ENCODE results near the gene SLC1A2.

Gene SLC1A2

DNA sequence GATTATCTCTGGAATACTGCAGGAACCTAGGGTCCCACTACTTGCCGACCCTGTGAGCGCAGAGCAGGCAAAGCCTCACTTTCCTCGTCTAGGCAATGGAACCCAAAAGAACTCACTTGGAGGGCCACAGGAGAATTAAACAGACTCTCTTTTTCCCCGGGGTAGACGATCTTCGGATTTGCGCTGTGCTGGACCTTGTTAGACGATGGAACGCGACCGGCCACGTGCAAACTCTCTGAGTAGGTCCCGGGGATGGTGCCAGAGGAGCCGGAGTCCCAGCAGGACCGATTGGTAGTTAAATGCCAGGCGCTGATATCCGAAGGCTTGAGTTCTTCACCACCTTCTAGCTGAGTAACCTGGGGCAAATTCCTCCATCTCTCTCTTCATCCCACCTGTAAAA, 1.0 kb upstream of the SLC1A2 start:
- peaks cover 23% of the 10 kb centered on the region for H3K4me1 Mint-ChIP-seq
- peaks cover 92% of the 10 kb centered on the region for H3K27me3 Mint-ChIP-seq
- H3K4me3 Mint-ChIP-seq, result peak overlapping the region; percentile 56 to 76
- no peak overlapping the region for H3K27ac Mint-ChIP-seq
- DNase-seq (no peak), ATAC-seq (no peak)
- no peaks in the 10 kb centered on the region for H3K9me3 Mint-ChIP-seq

DNA sequence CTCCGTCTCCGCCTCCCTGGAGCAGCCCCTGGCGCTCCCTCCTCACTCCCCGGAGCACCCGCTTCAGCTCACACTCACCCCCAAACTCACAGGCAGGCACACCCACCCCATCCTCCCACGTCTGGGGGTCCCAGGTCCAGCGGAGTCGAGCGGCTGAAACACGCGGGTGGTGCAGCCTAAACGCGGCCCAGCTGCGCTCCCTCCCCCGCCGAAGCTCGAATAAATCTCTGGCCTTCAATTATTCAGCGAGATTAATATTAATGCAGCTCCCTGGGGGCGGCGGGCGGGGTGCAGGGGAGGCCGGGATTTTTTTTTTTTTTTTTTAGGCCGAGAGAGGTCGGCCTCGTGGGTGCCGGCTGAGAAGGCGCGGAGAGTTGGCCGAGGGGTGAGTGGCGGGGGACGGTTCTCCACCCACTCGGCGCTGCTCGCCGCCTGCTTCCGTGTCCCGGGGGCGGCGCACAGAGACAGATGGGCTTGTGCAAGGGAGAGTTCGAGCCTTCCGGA, 524 bp upstream of the SLC1A2 start:
- H3K27ac Mint-ChIP-seq, result no peak overlapping the region
- peaks cover 92% of the 10 kb centered on the region for H3K27me3 Mint-ChIP-seq
- H3K9me3 Mint-ChIP-seq, result no peaks in the 10 kb centered on the region
- H3K4me3 Mint-ChIP-seq, result peak overlapping the region; percentile 56 to 76
- H3K4me1 Mint-ChIP-seq, result peaks cover 23% of the 10 kb centered on the region
- ATAC-seq, result peak; percentile 36
- DNase-seq, result no peak

DNA sequence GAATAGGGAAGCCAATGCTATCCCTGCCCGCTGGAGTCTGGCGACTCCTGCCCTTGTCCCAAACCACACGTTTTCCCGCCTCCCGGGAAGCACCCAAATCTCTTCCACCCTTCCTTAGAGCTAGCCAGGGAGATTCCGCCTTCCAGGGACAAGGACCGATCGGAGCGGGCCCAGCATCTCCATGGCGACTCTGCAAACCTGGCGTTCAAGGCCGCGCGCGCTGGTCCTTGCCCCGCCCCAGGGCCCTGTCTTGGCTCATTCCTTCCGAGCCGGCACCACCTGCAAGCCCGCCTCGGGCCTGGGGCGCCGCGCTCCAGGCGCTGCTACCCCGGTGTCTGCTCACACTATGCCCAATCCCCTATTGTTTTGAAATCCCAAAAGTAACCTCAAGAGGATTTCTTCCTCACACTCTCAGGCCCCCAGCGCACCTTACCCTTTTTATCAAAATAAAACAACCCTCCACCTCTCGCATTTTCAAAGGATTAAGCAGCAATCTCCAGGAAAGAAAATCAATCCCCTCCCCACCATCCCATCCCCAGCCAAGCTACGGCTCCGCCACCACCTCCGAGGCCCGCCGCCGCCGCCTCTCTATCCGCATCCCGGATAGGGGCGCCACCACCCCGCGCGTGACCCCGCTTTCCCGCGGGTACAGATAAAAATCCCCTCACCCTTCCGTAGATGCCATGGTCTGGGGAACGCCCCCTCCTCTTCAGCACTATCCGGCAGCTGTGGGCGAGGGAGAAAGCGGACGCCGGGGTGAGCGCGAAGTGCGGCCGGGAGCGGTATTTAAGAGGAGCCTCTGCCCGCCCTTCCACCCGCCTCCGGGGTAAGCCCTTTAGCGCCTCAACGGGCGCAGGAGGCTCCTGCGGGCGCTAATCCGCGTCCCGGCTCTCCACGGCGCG, 825 bp downstream of the SLC1A2 start:
- Mint-ChIP-seq H3K4me3 (peak overlapping the region; percentile 71 to 76), H3K27me3 (peaks cover 99% of the 10 kb centered on the region), H3K4me1 (peaks cover 23% of the 10 kb centered on the region), H3K27ac (no peak overlapping the region), H3K9me3 (no peaks in the 10 kb centered on the region)
- DNase-seq (peak in 1 of 2 donors; percentile 26), ATAC-seq (peak; percentile 68)

DNA sequence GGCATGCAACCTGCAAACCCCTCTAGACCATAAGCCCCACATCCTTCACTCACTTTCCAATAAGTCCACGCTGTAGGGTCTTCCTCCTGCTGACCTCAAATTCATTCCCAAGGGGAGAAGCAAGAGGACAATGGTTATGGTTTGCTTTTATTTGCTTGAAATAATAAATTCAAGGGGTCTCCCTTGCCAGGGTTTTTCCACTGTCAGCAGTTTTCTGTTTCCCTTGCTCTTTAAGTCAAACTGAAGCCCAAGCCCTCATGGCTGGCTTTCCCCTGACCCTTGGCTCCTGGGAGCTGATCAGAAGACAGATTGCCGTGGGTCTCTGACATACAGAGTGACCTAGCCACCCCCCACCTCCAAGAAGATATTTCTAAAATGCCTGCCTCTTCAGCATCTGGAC, 3.9 kb downstream of the SLC1A2 start:
- peaks cover 90% of the 10 kb centered on the region for H3K27me3 Mint-ChIP-seq
- peaks cover 21% of the 10 kb centered on the region for H3K4me1 Mint-ChIP-seq
- ATAC-seq, result no peak
- DNase-seq, result no peak
- H3K4me3 Mint-ChIP-seq, result no peak overlapping the region
- H3K9me3 Mint-ChIP-seq, result no peaks in the 10 kb centered on the region
- H3K27ac Mint-ChIP-seq, result no peak overlapping the region

DNA sequence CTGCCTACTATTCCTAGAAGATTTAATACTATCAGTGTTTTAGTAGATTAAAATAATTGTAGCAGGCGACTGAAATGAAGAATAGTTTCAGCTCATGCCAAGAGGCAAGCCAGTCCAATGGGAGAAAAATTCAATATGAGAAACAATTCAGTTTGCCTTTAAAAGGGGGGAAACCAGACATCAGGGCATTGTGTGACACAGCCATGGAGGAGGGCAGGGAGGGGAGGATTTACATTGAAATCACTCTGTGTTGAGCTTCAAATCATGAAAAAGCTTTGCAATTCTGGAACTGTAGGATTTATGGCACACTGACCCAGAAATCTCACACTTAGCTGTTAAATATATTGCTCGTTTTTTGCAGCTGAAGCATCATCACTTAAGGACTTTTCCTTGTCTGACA, 4.6 kb downstream of the SLC1A2 start:
- Mint-ChIP-seq H3K27ac (no peak overlapping the region), H3K9me3 (no peaks in the 10 kb centered on the region), H3K4me1 (peaks cover 14% of the 10 kb centered on the region), H3K27me3 (peaks cover 85% of the 10 kb centered on the region), H3K4me3 (no peak overlapping the region)
- ATAC-seq (no peak), DNase-seq (no peak)

DNA sequence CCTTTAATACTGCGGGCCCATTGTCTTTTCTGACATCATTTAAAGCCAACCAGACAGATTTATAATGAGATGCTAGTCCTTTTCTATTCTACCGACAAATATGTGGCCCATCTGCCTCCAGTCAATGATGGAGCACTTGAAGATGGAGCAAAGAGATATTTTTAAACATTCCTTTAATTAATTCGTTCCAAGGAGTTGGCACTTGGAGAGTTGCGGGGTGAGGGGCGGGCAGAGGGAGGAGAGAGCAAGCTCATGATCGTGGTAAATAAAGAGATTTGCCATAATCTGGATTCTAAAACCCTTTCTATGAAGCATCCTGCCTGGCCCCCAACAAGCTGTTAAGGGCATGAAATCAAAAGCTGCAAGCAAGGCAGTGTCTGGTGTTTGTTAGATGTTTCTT, 5.0 kb downstream of the SLC1A2 start:
- peaks cover 11% of the 10 kb centered on the region for H3K4me1 Mint-ChIP-seq
- H3K9me3 Mint-ChIP-seq, result no peaks in the 10 kb centered on the region
- no peak for ATAC-seq
- H3K27ac Mint-ChIP-seq, result no peak overlapping the region
- H3K4me3 Mint-ChIP-seq, result no peak overlapping the region
- DNase-seq, result no peak
- H3K27me3 Mint-ChIP-seq, result peaks cover 81% of the 10 kb centered on the region

DNA sequence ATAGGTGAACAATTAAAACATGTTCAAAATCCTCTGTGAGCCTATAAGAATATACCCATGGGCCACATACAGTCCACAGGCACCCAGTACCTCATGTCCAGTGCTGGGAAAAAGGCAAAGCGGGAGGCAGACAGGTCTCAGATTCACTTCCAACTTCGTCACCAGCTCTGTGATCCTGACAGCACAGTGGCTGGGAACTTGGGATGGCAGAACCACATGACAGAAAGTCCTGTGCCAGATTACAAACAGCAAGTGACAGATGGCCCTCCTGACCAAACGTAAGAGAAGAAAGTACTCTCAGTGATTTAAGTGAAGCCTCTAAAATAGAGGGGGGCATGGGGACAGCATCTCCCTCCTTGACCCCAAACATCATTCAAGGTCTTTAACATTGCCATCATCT, 5.8 kb downstream of the SLC1A2 start:
- ATAC-seq, result no peak
- Mint-ChIP-seq H3K27me3 (peaks cover 74% of the 10 kb centered on the region), H3K9me3 (no peaks in the 10 kb centered on the region), H3K27ac (no peak overlapping the region), H3K4me3 (no peak overlapping the region), H3K4me1 (peaks cover 6% of the 10 kb centered on the region)
- no peak for DNase-seq

DNA sequence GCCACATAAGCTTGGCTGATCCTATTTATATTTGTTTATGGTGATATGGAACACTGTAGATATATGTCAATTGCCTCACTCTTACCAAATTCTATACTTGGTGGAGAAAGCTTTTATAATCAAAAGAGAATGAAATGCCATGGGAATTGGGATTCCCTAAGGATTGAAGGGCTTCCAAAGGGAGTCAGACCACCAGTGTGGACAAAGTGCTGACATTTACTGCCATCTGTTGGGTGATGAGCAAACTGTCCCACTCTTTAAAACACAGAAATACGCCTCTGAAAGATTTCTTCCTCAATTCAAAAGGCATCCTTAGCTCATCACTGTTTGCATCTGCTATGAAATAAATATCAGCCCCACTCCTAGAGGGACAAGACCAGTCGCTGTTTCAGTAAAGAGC, 7.1 kb downstream of the SLC1A2 start:
- no peak for ATAC-seq
- Mint-ChIP-seq H3K9me3 (no peaks in the 10 kb centered on the region), H3K27ac (no peak overlapping the region), H3K4me1 (no peaks in the 10 kb centered on the region), H3K4me3 (no peak overlapping the region), H3K27me3 (peaks cover 61% of the 10 kb centered on the region)
- no peak for DNase-seq

DNA sequence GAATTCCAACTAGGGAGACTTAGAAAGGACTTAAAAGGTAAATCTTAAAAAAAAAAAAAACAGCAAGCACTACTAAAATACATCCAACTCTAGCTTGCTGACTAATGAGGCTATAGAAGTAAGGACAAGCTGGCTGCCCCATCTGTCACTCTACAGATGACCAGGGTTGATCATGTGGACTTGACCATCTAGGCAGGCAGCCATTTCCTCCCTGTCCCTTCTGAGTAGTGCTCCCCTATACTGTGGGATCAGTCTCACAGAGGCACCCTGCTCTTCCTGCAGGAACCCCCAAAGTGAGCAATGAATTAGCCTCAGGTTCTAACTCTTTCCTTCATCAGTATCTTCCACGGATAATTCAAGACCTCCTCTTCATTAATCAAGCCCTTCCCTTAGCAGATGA, 12.3 kb downstream of the SLC1A2 start:
- ATAC-seq (no peak), DNase-seq (no peak)
- no peak overlapping the region for H3K4me3 Mint-ChIP-seq
- H3K27me3 Mint-ChIP-seq, result peaks cover 16% of the 10 kb centered on the region
- no peaks in the 10 kb centered on the region for H3K9me3 Mint-ChIP-seq
- H3K4me1 Mint-ChIP-seq, result no peaks in the 10 kb centered on the region
- H3K27ac Mint-ChIP-seq, result no peak overlapping the region

DNA sequence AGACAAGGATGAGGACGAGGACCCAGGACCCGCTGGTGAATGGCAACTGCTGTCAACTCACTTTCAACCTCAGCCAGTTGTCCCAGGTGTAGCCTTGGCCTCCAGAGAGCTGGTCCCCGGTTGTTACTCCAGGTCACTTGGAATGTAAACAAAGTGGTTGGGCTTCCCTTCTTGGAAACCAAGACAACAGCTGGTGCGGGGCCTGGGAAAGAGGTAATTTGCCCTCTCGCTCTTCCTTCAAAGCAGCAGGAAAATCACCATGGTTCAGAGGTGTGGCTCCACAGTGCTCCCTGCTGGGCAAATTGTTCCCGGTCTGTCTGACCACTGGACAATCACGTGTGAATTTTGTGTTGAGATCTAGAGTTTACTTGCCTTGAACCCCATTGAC, 15.0 kb downstream of the SLC1A2 start:
- no peak for DNase-seq
- ATAC-seq, result no peak
- peaks cover 3% of the 10 kb centered on the region for H3K27me3 Mint-ChIP-seq
- H3K4me3 Mint-ChIP-seq, result no peak overlapping the region
- H3K4me1 Mint-ChIP-seq, result no peaks in the 10 kb centered on the region
- H3K9me3 Mint-ChIP-seq, result no peaks in the 10 kb centered on the region
- no peak overlapping the region for H3K27ac Mint-ChIP-seq

DNA sequence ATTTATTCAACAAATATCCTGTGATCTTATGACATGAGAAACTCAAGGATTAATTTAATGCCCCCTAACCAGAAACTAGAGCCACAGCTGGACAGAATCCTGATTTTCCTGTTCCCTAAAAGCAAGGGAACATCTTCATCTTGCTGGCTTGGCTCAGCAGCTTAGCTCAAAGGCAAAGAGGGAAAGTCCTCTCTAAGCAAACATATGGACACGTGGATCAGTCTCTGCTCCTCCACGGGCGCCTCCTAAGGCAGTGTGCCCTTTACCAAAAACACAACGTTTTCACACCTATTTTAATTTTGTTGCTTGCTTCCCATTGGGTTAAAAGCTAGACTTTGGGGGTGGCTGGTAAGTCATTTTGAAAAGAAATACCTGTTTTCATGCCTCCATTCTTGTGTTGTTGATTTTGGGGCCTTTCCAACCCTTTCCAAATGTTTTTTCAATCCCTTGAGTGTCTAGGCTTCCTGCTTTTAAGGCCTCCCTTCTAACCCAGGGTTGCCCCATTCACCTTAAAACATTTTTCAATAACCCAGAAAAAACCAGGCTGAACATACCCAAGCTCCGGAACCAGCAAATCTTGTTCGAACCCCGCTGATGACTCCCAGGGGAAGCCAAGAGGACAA, 15.5 kb downstream of the SLC1A2 start:
- no peaks in the 10 kb centered on the region for H3K9me3 Mint-ChIP-seq
- H3K27ac Mint-ChIP-seq, result no peak overlapping the region
- peaks cover 8% of the 10 kb centered on the region for H3K27me3 Mint-ChIP-seq
- no peaks in the 10 kb centered on the region for H3K4me1 Mint-ChIP-seq
- ATAC-seq (no peak), DNase-seq (no peak)
- no peak overlapping the region for H3K4me3 Mint-ChIP-seq

DNA sequence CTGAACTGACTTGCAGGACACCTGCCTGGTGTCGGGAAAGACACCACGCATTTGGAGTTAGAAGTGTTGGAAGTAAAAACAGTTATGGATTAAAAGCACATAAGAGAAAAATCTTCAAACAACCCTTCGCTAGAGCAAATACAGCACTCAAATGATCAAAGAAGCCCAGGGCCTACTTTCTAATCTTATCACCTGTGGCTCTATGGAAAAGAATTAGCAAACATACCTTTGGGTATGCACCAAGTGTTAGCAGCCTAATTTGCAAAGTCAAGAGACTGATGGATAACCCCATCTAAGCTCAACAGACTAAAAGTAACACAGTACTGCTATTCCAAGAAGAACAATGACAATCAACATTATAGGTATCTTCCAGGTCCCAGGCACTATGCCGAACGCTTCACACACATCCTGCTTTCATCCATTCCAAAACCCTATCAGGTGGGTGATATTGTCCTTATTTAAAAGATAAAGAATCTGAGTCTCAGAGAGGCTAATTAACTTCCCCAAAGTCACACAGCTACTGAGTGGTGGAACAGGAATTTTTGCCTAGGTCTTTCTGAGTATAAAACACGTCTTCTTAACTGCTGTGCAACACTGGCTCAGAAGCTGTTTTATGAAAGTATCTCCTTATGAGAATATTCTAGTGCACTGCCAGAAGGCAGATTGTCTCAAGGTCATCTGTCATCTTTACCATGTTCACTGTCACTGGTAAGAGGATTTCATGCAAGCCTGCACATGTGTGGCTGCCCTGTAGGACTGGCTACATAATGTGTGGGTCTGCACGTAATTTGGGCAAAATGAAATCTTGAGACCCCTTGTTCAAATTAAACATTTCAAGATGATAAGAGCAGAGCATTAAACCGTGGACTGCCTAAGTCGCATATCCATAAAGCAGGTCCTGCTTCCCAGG, 16.4 kb downstream of the SLC1A2 start:
- peak overlapping the region in 1 of 2 donors; percentile 26 for H3K27ac Mint-ChIP-seq
- H3K4me1 Mint-ChIP-seq, result no peaks in the 10 kb centered on the region

DNA sequence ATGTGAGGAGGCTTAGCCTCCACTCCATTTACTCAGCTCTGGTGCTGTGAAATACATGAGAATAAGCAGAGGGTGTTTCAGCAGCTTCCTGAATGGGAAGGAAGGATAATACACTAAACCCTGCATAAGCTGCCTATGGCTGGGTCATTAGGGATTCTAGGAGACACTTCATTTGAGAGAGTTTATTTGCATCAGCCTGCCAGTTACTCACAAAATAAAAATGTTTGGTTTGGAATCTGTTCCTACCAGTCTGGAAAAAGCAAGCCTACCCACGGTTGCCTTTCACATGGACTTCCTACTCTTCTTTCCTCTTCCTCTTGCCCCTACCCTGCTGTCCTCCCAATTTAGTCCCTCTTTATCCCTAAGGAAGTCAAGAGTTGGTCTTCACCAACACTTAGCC, 20.5 kb downstream of the SLC1A2 start:
- H3K27me3 Mint-ChIP-seq, result peaks cover 27% of the 10 kb centered on the region
- DNase-seq, result no peak
- H3K4me3 Mint-ChIP-seq, result no peak overlapping the region
- H3K4me1 Mint-ChIP-seq, result no peaks in the 10 kb centered on the region
- no peak for ATAC-seq
- no peak overlapping the region for H3K27ac Mint-ChIP-seq
- H3K9me3 Mint-ChIP-seq, result no peaks in the 10 kb centered on the region

More for the DNA sequence above, 16.4 kb downstream of the SLC1A2 start:
- no peak for DNase-seq
- ATAC-seq, result no peak
- peaks cover 12% of the 10 kb centered on the region for H3K27me3 Mint-ChIP-seq
- no peak overlapping the region for H3K4me3 Mint-ChIP-seq
- no peaks in the 10 kb centered on the region for H3K9me3 Mint-ChIP-seq

DNA sequence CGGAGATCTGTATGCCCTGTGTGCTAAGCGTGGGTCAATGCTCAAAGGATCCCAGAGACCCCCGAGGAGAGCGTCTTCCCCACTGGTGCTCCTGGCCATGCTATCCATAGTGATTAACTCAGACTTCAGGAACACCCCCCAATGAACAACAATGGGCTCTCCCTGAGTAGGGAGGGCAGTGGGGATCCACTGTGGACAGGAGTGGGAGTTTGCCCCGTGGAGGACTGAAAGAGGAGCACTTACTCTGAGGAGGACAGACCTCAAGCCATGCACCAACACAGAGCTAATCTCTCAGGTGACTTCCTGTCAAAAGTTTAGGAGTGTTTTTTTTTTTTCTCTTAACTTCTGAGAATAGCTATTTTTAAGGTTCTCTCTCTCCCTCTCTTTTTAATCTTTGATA, 24.4 kb downstream of the SLC1A2 start:
- peaks cover 39% of the 10 kb centered on the region for H3K27me3 Mint-ChIP-seq
- ATAC-seq (no peak), DNase-seq (no peak)
- peak overlapping the region in 1 of 2 donors; percentile 71 for H3K27ac Mint-ChIP-seq
- H3K4me1 Mint-ChIP-seq, result peaks cover 27% of the 10 kb centered on the region
- no peaks in the 10 kb centered on the region for H3K9me3 Mint-ChIP-seq
- no peak overlapping the region for H3K4me3 Mint-ChIP-seq

DNA sequence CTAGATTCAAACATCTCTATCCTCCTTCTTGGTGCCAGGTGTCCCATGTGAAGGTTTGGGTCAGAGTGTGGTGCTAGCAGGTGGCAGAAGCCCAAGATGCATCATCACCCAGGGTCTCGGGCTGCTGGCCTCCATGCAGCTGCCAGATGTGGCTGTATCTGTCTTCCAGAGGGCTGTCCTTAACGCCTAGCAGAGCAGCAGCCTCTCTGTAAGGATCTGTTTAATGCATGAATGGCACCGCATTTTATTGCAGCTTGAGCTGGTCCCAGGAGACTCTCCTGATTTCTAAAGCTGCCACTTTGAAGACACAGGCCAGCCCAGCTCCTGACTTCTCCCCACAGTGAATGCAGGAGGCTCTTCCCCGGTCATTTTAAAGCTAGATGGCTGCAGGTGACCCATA, 26.3 kb downstream of the SLC1A2 start:
- peaks cover 28% of the 10 kb centered on the region for H3K4me1 Mint-ChIP-seq
- no peak overlapping the region for H3K4me3 Mint-ChIP-seq
- no peak overlapping the region for H3K27ac Mint-ChIP-seq
- ATAC-seq (no peak), DNase-seq (no peak)
- peaks cover 27% of the 10 kb centered on the region for H3K27me3 Mint-ChIP-seq
- H3K9me3 Mint-ChIP-seq, result no peaks in the 10 kb centered on the region

Data from stimulated activated naive CD8-positive, alpha-beta T cell treated with anti-CD3 and anti-CD28 coated beads, Interleukin-15, amount 100 ng/mL, for 72 hours (primary cell).